OCI-LY7 (cell line): ENCODE results near the gene CMTM7. TPM values are rescaled to one million over a fixed set of nuclear protein-coding genes. Genes with fewer than 3 reads are reported as not detected.
"Not testable (repeated sequence)": the region's sequence is repeated elsewhere in the genome, so short reads cannot be mapped to it uniquely, and the experiment has no call there.

Source experiments
- BruUV-seq: library from RNA; stranded (reverse); fragments of 400-500 nt; replicated peaks from 2 replicates; lab custom pipeline; 2021; lab: Mats Ljungman, UMichigan
- CTCF ChIA-PET: fragments of 300-600 bp; sonication (Branson Sonifier 250); formaldehyde crosslinking; loops from one replicate; lab custom pipeline; 2022; ENCODE audit warnings: antibody characterized with exemption; ENCODE audit not compliant: unreplicated experiment; lab: Charles Lee
- POLR2A ChIA-PET: fragments of 300-600 bp; sonication (Branson Sonifier 250); formaldehyde crosslinking; loops from one replicate; lab custom pipeline; 2022; ENCODE audit warnings: antibody characterized with exemption; lab: Charles Lee
- DNase-seq: peaks from one replicate; pipeline ENCODE4 v3.0.0-alpha.2; 2015; ENCODE audit warnings: low spot score
- H2AFZ ChIP-seq: fragments of 200-600 bp; sonication (generic), shearing (Covaris generic); 2 replicates; pipeline ENCODE4 v1.6.1; 2014; ENCODE audit warnings: mild to moderate bottlenecking, antibody characterized with exemption, low read length, moderate library complexity
- H3K27ac ChIP-seq: fragments of 200-600 bp; sonication (generic); 2 replicates; pipeline ENCODE4 v1.5.1; 2014; ENCODE audit warnings: mixed run types, low read depth, mild to moderate bottlenecking, moderate library complexity, low read length, inconsistent platforms; ENCODE audit not compliant: poor library complexity, severe bottlenecking
- H3K36me3 ChIP-seq: fragments of 200-600 bp; sonication (generic); 2 replicates; pipeline ENCODE4 v1.6.1; 2014; ENCODE audit warnings: mild to moderate bottlenecking, antibody characterized with exemption, low read length, moderate library complexity, mixed read lengths; ENCODE audit not compliant: insufficient read depth
- H3K4me1 ChIP-seq: fragments of 200-600 bp; sonication (generic); 2 replicates; pipeline ENCODE4 v1.5.1; 2014; ENCODE audit warnings: mild to moderate bottlenecking, low read length; ENCODE audit not compliant: insufficient read depth, poor library complexity, severe bottlenecking
- H3K4me2 ChIP-seq: fragments of 200-600 bp; sonication (generic); 2 replicates; pipeline ENCODE4 v1.6.1; 2014; ENCODE audit warnings: mild to moderate bottlenecking, low read length
- H3K4me3 ChIP-seq: fragments of 200-600 bp; sonication (generic); 2 replicates; pipeline ENCODE4 v1.5.1; 2014; ENCODE audit warnings: mild to moderate bottlenecking, low read depth, low read length; ENCODE audit not compliant: poor library complexity, severe bottlenecking
- H3K79me2 ChIP-seq: fragments of 200-600 bp; sonication (generic); 2 replicates; pipeline ENCODE4 v1.6.1; 2016; ENCODE audit warnings: low read depth, mild to moderate bottlenecking, low read length, moderate library complexity, mixed read lengths; ENCODE audit not compliant: insufficient read depth
- H3K9me2 ChIP-seq: fragments of 200-600 bp; sonication (generic); 2 replicates; pipeline ENCODE4 v1.6.1; 2016; ENCODE audit warnings: mild to moderate bottlenecking, low read length, mixed read lengths; ENCODE audit not compliant: insufficient read depth
- H3K9me3 ChIP-seq: fragments of 200-600 bp; sonication (generic); 2 replicates; pipeline ENCODE4 v1.6.1; 2014; ENCODE audit warnings: mild to moderate bottlenecking, mixed run types, low read length, mixed read lengths
- H4K20me1 ChIP-seq: fragments of 200-600 bp; sonication (generic); 2 replicates; pipeline ENCODE4 v1.6.1; 2014; ENCODE audit warnings: mild to moderate bottlenecking, antibody characterized with exemption, low read length, moderate library complexity, mixed read lengths; ENCODE audit not compliant: insufficient read depth
- CTCF ChIP-seq: fragments of 200-600 bp; sonication (generic); conservative IDR thresholded peaks from 2 replicates; pipeline ENCODE4 v1.5.1; 2014; ENCODE audit warnings: mild to moderate bottlenecking, antibody characterized with exemption, low read length, moderate library complexity, mixed read lengths
- EZH2phosphoT487 ChIP-seq: fragments of 200-600 bp; sonication (generic); IDR thresholded peaks from 2 replicates; pipeline ENCODE4 v1.6.1; 2018; ENCODE audit warnings: low read depth, borderline replicate concordance, mild to moderate bottlenecking, mixed run types, antibody characterized with exemption, low read length, moderate library complexity, mixed read lengths
- intact Hi-C: fragments of 100-400 bp; cut with micrococcal nuclease; formaldehyde crosslinking; loops from one replicate; pipeline ENCODE4 v1.10.0; 2022; ENCODE audit not compliant: unreplicated experiment
- total RNA-seq, 2 experiments: library from RNA; depleted of rRNA in 1 of 2; stranded (reverse); fragments of >200 nt in 1 of 2; shearing (Covaris generic) in 1 of 2; gene quantifications; 2 replicates each; pipeline ENCODE4 v1.2.3, GENCODE V29; 2014 to 2022

Gene CMTM7
- total RNA-seq, 2 experiments from 2014 or later, result 16.0 to 19.0 TPM

GRCh38 chr3:32459450-32459849 is 67.8 kb downstream of the CMTM7 start:
- H2AFZ ChIP-seq, result no peak overlapping the region
- ChIA-PET CTCF (interaction anchor here (1.1 to 1.7 kb wide), 2 partner anchors 18 to 36 kb away, joined by 3 to 4 read pairs; no protein-coding TSS in a partner anchor), POLR2A (interaction anchor here (0.7 to 7.7 kb wide), 7 partner anchors 20 to 882 kb away, joined by 3 to 101 read pairs (median 7); no protein-coding TSS in a partner anchor)
- no peak overlapping the region for H3K4me3 ChIP-seq
- no peaks in the 10 kb centered on the region for H3K9me3 ChIP-seq
- H3K4me2 ChIP-seq, result peak overlapping the region; percentile 79
- H3K79me2 ChIP-seq, result no peaks in the 10 kb centered on the region
- H4K20me1 ChIP-seq, result no peaks in the 10 kb centered on the region
- H3K9me2 ChIP-seq, result no peaks in the 10 kb centered on the region
- intact Hi-C loops, result no loop called here
- no peak for DNase-seq
- peaks cover 68% of the 10 kb centered on the region for H3K4me1 ChIP-seq
- no peak for TF ChIP-seq EZH2phosphoT487
- no peak for TF ChIP-seq CTCF
- peak overlapping the region; percentile 71 for H3K27ac ChIP-seq
- no TSS peak for BruUV-seq
- H3K36me3 ChIP-seq, result no peaks in the 10 kb centered on the region

- Histone ChIP-seq H3K9me3 (no peaks in the 10 kb centered on the region), H3K36me3 (no peaks in the 10 kb centered on the region), H3K4me3 (peak overlapping the region; percentile 51), H3K79me2 (no peaks in the 10 kb centered on the region), H3K27ac (peak overlapping the region; percentile 71), H3K9me2 (no peaks in the 10 kb centered on the region), H3K4me1 (peaks cover 64% of the 10 kb centered on the region), H2AFZ (peak overlapping the region; percentile 45; the same call in 1 of the 2 replicates), H4K20me1 (no peaks in the 10 kb centered on the region), H3K4me2 (peak overlapping the region; percentile 79)
- CTCF ChIA-PET, result interaction anchor here (0.6 to 1.7 kb wide), 3 partner anchors 19 to 60 kb away, joined by 3 to 4 read pairs (median 3); no protein-coding TSS in a partner anchor
- no peak for TF ChIP-seq EZH2phosphoT487
- no peak for TF ChIP-seq CTCF
- peak; percentile 94 for DNase-seq
- POLR2A ChIA-PET, result interaction anchor here (0.9 to 7.7 kb wide), 5 partner anchors 21 to 132 kb away, joined by 3 to 101 read pairs (median 7); no protein-coding TSS in a partner anchor
- BruUV-seq, result no TSS peak
- intact Hi-C loops, result loop anchor here (2.0 kb wide), 1 partner anchor 21 kb away; no protein-coding TSS in a partner anchor
These were observed 68.5 kb downstream of the CMTM7 start for GRCh38 chr3:32460031-32460749.

- ChIA-PET CTCF (interaction anchor here (1.7 kb wide), 1 partner anchor 20 kb away, joined by 4 read pairs; no protein-coding TSS in a partner anchor), POLR2A (interaction anchor here (0.9 to 7.7 kb wide), 4 partner anchors 21 to 133 kb away, joined by 3 to 101 read pairs (median 7); no protein-coding TSS in a partner anchor)
- Histone ChIP-seq H3K4me3 (peak overlapping the region; percentile 51), H3K27ac (peak overlapping the region; percentile 71), H3K4me1 (peaks cover 56% of the 10 kb centered on the region), H3K4me2 (peak overlapping the region; percentile 79), H2AFZ (peak overlapping the region; percentile 45; the same call in 1 of the 2 replicates)
- H3K36me3 ChIP-seq, BruUV-seq, H4K20me1 ChIP-seq, DNase-seq, H3K9me3 ChIP-seq, H3K79me2 ChIP-seq, H3K9me2 ChIP-seq: not testable (repeated sequence)
- intact Hi-C loops, result loop anchor here (2.0 kb wide), 1 partner anchor 22 kb away; no protein-coding TSS in a partner anchor
These were observed 69.3 kb downstream of the CMTM7 start for GRCh38 chr3:32460817-32461496.

- POLR2A ChIA-PET, result interaction anchor here (1.0 kb wide), 1 partner anchor 24 kb away, joined by 3 read pairs; no protein-coding TSS in a partner anchor
- H3K9me2 ChIP-seq, BruUV-seq, H3K79me2 ChIP-seq, H2AFZ ChIP-seq, H3K36me3 ChIP-seq, H3K4me2 ChIP-seq, DNase-seq, H3K27ac ChIP-seq, H4K20me1 ChIP-seq, CTCF ChIA-PET, intact Hi-C loops, H3K9me3 ChIP-seq, H3K4me3 ChIP-seq: not testable (repeated sequence)
- peaks cover 43% of the 10 kb centered on the region for H3K4me1 ChIP-seq
These were observed 70.7 kb downstream of the CMTM7 start for GRCh38 chr3:32462191-32462986.
